GF-D8 (cell line): ENCODE measurements around the gene LILRA1.
A peak's percentile ranks its signal among the peaks of the same experiment; 100 is the strongest.
"Not testable (repeated sequence)": the region's sequence is repeated elsewhere in the genome, so short reads cannot be mapped to it uniquely, and the experiment has no call there.

Experiments used
- DNase-seq: peaks from one replicate; lab custom pipeline; 2025; lab: John Stamatoyannopoulos, UW

LILRA1 gene

GRCh38 chr19:54624934-54625730 lies 31.7 kb downstream of the LILRA1 start:
- not testable (repeated sequence) for DNase-seq

GRCh38 chr19:54626757-54627156 lies 33.3 kb downstream of the LILRA1 start:
- no peak for DNase-seq

- DNase-seq = not testable (repeated sequence)
Observed at GRCh38 chr19:54627912-54628311, 34.5 kb downstream of the LILRA1 start.

DNA sequence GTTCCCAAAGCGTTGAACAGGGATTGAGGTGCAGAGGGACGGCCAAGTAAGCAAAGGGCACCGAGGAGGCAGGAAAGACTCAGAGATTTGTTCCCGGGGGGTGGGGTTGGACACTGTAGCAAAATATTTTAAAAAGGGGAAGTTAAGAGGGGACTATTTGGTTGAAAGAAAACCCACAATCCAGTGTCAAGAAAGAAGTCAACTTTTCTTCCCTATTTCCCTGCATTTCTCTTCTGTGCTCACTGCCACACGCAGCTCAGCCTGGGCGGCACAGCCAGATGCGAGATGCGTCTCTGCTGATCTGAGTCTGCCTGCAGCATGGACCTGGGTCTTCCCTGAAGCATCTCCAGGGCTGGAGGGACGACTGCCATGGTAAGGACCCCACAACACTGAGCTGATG lies 36.8 kb downstream of the LILRA1 start, which contains the start of gene LILRB1:
TSS of gene LILRB1 (plus strand) at position 223 of the 400 bp plus-strand sequence. CDS start 590 bp downstream, outside the sequence.
- DNase-seq = peak; percentile 38

GRCh38 chr19:54630782-54631181 lies 37.4 kb downstream of the LILRA1 start:
- DNase-seq = no peak

- DNase-seq = not testable (repeated sequence)
Observed at GRCh38 chr19:54631489-54632337, 38.3 kb downstream of the LILRA1 start.

GRCh38 chr19:54632517-54632916 lies 39.1 kb downstream of the LILRA1 start:
- DNase-seq = not testable (repeated sequence)

DNA sequence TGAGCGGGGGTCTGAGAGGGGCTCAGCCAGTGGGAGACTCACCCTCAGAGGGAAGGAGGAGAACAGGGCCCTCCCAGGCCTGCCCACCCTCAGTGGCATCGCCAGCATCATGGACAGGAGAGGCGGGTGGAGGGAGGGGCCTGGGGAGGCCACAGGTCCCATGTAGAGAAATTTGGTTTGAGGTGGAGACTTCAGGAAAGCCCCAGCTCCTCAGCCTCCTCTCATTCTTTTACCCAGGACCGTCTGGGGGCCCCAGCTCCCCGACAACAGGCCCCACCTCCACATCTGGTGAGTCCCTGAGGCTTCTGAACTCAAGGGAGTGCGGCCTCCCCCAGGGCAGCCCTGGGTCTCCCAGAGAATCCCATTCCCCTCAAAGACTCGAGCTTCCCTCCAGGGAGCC lies 40.0 kb downstream of the LILRA1 start:
- no peak for DNase-seq

- DNase-seq = not testable (repeated sequence)
Observed at GRCh38 chr19:54636081-54636480, 42.6 kb downstream of the LILRA1 start.

GRCh38 chr19:54638683-54639082 lies 45.3 kb downstream of the LILRA1 start:
- no peak for DNase-seq

DNA sequence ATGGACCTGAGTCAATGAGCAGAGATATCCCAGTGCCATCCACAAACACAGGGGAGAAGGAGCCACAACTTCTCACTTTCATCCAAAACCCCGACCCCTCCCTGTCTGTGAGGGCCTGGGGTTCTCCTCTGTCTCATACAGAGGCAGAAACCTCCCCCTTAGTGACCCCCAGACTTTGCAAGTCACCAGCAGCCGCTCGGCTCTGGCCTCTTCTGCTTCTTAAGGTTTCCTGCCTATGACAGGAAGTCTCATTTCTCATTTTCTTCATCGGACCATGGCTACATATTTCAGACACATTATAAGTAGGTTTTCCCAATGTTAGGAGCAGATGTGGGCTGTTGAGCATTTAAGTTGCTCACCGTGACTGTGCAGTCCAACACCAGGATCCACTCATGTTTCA lies 49.5 kb downstream of the LILRA1 start:
- DNase-seq = not testable (repeated sequence)

DNA sequence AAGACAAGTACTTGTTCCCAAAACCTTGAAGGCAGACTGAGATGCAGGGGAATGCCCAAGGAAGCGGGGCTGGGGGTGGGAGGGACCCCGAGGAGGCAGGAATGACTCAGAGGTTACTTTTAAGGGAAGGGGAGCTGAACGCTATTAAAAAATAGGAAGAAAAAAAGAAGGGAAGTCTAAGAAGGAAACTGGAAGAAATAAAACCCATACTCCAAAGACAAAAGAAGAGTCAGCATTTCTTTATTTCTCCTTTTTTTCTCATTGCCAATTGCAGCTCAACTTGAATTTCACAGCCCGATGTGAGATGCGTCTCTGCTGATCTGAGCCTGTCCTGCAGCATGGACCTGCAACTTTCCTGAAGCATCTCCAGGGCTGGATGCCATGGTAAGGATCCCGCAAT lies 50.2 kb downstream of the LILRA1 start:
- DNase-seq = not testable (repeated sequence)

GRCh38 chr19:54644056-54644455 lies 50.6 kb downstream of the LILRA1 start:
- DNase-seq = no peak

- DNase-seq = no peak
Observed at GRCh38 chr19:54646331-54646841, 53.0 kb downstream of the LILRA1 start.

DNA sequence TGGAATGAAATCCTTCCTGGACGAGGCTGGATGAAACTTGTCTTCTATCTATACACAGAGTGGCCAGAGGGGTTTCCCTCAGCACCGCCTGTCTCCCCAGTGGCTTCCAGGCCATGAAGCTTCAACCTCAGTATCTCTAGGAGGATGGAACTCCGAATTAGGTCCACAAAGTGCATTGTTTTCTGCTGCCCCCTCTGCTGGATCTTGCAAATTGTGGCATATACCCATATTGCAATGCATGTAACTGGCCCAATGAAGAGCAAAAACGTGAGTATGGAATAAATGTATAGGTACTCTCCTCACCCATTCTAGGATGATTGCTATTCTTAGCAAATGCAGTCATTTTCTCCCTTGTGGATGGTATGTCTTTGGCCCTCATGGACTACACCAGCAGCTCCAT lies 54.7 kb downstream of the LILRA1 start:
- no peak for DNase-seq

DNA sequence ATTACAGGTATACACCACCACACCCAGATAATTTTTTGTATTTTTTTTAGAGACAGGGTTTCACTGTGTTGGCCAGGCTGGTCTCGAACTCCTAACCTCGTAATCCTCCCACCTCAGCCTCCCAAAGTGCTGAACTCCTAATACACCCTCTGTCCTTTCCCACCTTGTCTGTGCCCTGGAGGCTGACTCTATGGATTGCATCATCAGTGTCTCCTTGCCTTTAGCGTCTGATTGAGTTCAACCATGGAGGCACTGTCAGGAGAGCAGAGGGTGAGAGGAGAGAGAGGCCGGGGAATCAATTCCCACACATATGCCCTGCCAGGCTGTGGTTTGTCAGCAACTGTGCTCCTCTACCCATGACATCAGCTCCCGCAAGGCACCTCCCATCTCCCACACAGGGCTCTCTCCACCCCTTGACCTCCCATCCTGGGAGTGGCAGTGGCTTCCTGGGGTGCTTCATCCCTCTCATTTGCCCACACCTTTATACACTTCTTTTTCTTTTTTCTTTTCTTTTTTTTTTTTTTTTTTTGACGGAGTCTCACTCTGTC lies 56.8 kb downstream of the LILRA1 start:
- no peak for DNase-seq
